HepG2 (cell line): ENCODE data around the gene GPR176. TPM values are rescaled to one million over a fixed set of nuclear protein-coding genes. Genes with fewer than 3 reads are reported as not detected.
"Not testable (repeated sequence)": the region's sequence is repeated elsewhere in the genome, so short reads cannot be mapped to it uniquely, and the experiment has no call there.

Experiments
- ATAC-seq: fragments of 200-7000 bp; cut with Tn5 transposase; 3 replicates; pipeline ENCODE4 v1.9.1; 2020; ENCODE audit warnings: mild to moderate bottlenecking, moderate library complexity
- BruUV-seq: library from RNA; stranded (reverse); fragments of 400-500 nt; replicated peaks from 2 replicates; lab custom pipeline; 2021; lab: Mats Ljungman, UMichigan
- CTCF ChIA-PET: fragments of 300-600 bp; formaldehyde crosslinking; extraction: SDS; loops from one replicate; lab custom pipeline; 2021; ENCODE audit warnings: low total read pairs, inconsistent platforms, low intra/inter-chr PET ratio; lab: Yijun Ruan, JAX
- POLR2A ChIA-PET: fragments of 350-600 bp; sonication (Branson Sonifier 250); formaldehyde crosslinking; loops from one replicate; lab custom pipeline; 2020; ENCODE audit warnings: antibody characterized with exemption, inconsistent platforms; lab: Yijun Ruan, JAX
- DNase-seq: peaks from one replicate; pipeline ENCODE4 v3.0.0-alpha.2; 2015; ENCODE audit warnings: low spot score
- FAIRE-seq: peaks from 3 replicates; lab custom pipeline; 2011; peaks lifted over from hg19 to GRCh38; lab: Jason Lieb, UNC
- H2AFZ ChIP-seq: one replicate; pipeline ENCODE4 v1.6.1; 2011; ENCODE audit warnings: low read length, inconsistent platforms
- H3K27ac ChIP-seq: fragments of 300-600 bp; 3 replicates; pipeline ENCODE4 v1.8.0; 2011; ENCODE audit warnings: mixed run types, mild to moderate bottlenecking, mixed read lengths, low read length, inconsistent platforms; ENCODE audit not compliant: insufficient read depth; ENCODE audit errors: extremely low read length
- H3K27me3 ChIP-seq, 2 experiments: fragments of 200-600 bp in 1 of 2; 2 replicates in 1 of 2; 3 replicates in 1 of 2; pipeline versions ENCODE4 v1.6.0 to v1.8.0; 2011; ENCODE audit warnings: low read length in 2 of 2, mild to moderate bottlenecking in 2 of 2, moderate library complexity in 2 of 2, inconsistent platforms in 1 of 2; ENCODE audit not compliant: insufficient read depth in 2 of 2, control insufficient read depth in 1 of 2
- H3K36me3 ChIP-seq, 2 experiments: fragments of 200-600 bp in 1 of 2; replicated peaks in 1 of 2; 2 replicates in 1 of 2; 3 replicates in 1 of 2; pipeline versions ENCODE4 v1.5.1 to v1.8.0; 2011; ENCODE audit warnings: low read length in 2 of 2, inconsistent platforms in 1 of 2; ENCODE audit not compliant: insufficient read depth in 2 of 2, control insufficient read depth in 1 of 2
- H3K4me1 ChIP-seq: 2 replicates; pipeline ENCODE4 v1.5.1; 2012; ENCODE audit warnings: low read length, inconsistent platforms; ENCODE audit not compliant: insufficient read depth
- H3K4me2 ChIP-seq: 2 replicates; pipeline ENCODE4 v1.6.0; 2011; ENCODE audit warnings: low read depth, low read length, inconsistent platforms
- H3K4me3 ChIP-seq, 3 experiments: fragments of 200-600 bp in 1 of 3; sonication (generic), shearing (Covaris generic) in 1 of 3; replicated peaks in 1 of 3; 2 replicates each; pipeline ENCODE4 v1.5.1; 2011 to 2016; ENCODE audit warnings: low read length in 3 of 3, inconsistent platforms in 2 of 3, low read depth in 2 of 3, mild to moderate bottlenecking in 2 of 3, control low read depth in 1 of 3, mixed read lengths in 1 of 3; ENCODE audit not compliant: insufficient read depth in 1 of 3
- H3K79me2 ChIP-seq: one replicate; pipeline ENCODE4 v1.6.1; 2011; ENCODE audit warnings: low read length, inconsistent platforms; ENCODE audit not compliant: insufficient read depth
- H3K9ac ChIP-seq: 2 replicates; pipeline ENCODE4 v1.6.0; 2011; ENCODE audit warnings: mild to moderate bottlenecking, low read depth, low read length, inconsistent platforms; ENCODE audit not compliant: insufficient read depth
- H3K9me3 ChIP-seq: 2 replicates; pipeline ENCODE4 v1.5.1; 2012; ENCODE audit warnings: mild to moderate bottlenecking, low read length
- H4K20me1 ChIP-seq: 2 replicates; pipeline ENCODE4 v1.6.0; 2011; ENCODE audit warnings: inconsistent platforms, mild to moderate bottlenecking, low read length, moderate library complexity; ENCODE audit not compliant: insufficient read depth
- EED ChIP-seq: sonication (generic); formaldehyde crosslinking; IDR thresholded peaks from 2 replicates; pipeline ENCODE4 v1.5.0; 2020; ENCODE audit warnings: mild to moderate bottlenecking, missing genetic modification reagents
- NR1H2 ChIP-seq: sonication (generic); formaldehyde crosslinking; IDR thresholded peaks from 2 replicates; pipeline ENCODE4 v1.8.1; 2022; ENCODE audit warnings: low read depth, missing genetic modification reagents, borderline replicate concordance
- RFX3 ChIP-seq: IDR thresholded peaks from 2 replicates; pipeline ENCODE4 v1.6.1; 2016; ENCODE audit warnings: missing biosample characterization, missing genetic modification reagents
- STAT5B ChIP-seq: sonication (generic); formaldehyde crosslinking; IDR thresholded peaks from 2 replicates; pipeline ENCODE4 v1.4.0; 2020; ENCODE audit warnings: missing genetic modification reagents
- ZHX2 ChIP-seq, 2 experiments: sonication (generic) in 1 of 2; formaldehyde crosslinking in 1 of 2; IDR thresholded peaks; 2 replicates each; pipeline versions ENCODE4 v1.6.1 to v1.9.0; 2014 to 2022; ENCODE audit warnings: antibody characterized with exemption in 1 of 2, borderline replicate concordance in 1 of 2, inconsistent platforms in 1 of 2, low read depth in 1 of 2, missing genetic modification reagents in 1 of 2
- ZNF383 ChIP-seq: sonication (generic); formaldehyde crosslinking; IDR thresholded peaks from 2 replicates; pipeline ENCODE4 v1.4.0; 2020; ENCODE audit warnings: missing genetic modification reagents, mild to moderate bottlenecking, borderline replicate concordance
- ZNF570 ChIP-seq: sonication (generic); formaldehyde crosslinking; IDR thresholded peaks from 2 replicates; pipeline ENCODE4 v1.4.0; 2020; ENCODE audit warnings: mild to moderate bottlenecking, missing genetic modification reagents, borderline replicate concordance
- WGBS: methylation state at CpG from one replicate; pipeline ENCODE4 v1.1.6; 2017; ENCODE audit warnings: low lambda C conversion rate; 5-methylcytosine and 5-hydroxymethylcytosine counted together
- in situ Hi-C: cut with HindIII; loops from 2 replicates; pipeline ENCODE4 v1.10.0; 2017; ENCODE audit warnings: low pct_unique_long_range_greater_than_20kb; ENCODE audit not compliant: extremely low pct_ligation_motif_present
- intact Hi-C: fragments of 100-400 bp; cut with micrococcal nuclease; formaldehyde crosslinking; loops from one replicate; pipeline ENCODE4 v1.10.0; 2022; ENCODE audit not compliant: unreplicated experiment
- polyA plus RNA-seq, 8 experiments: library from polyadenylated mRNA; depleted of rRNA in 3 of 8; stranded (reverse) in 7 of 8; unstranded in 1 of 8; fragments of >200 nt; fragmentation: Illumina TruSeq in 4 of 8; extraction: Trizol in 4 of 8; gene quantifications; 2 replicates each; pipeline versions ENCODE4 v1.2.1 to v1.2.3, GENCODE V29; 2011 to 2016; ENCODE audit warnings: low read depth in 4 of 8, missing spikeins in 1 of 8, mixed read lengths in 1 of 8; ENCODE audit not compliant: insufficient read depth in 1 of 8
- total RNA-seq, 5 experiments: library from RNA; depleted of rRNA; stranded (reverse); fragments of >200 nt; fragmentation: Illumina TruSeq; extraction: Trizol; gene quantifications; 2 replicates each; pipeline ENCODE4 v1.2.3, GENCODE V29; 2016; ENCODE audit warnings: low read depth in 1 of 5

GPR176 gene
- total and polyA plus RNA-seq, 2 of the 13 experiments (the other 11 are each of a cell fraction or from before 2014, with no cell fraction given), result 0.11 to 0.20 TPM

DNA sequence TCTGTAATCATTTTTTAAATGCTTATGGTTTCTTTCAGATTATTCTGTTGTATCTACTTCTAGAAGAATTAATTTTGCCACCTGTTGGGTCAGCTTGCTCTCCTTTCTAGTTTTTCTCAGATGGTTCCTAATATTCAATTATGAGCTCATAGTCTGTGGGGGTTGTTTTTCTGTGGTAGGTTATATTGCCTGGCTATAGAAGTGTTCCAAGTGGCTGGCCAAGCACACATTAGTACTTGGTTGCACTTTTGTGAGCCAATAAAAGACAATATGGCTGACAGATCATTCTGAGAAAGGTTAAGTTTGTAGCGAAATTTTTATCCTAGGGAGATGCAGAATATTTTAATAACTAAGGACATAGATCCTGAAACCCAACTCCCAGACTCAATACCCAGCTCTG lies 105.6 kb downstream of the GPR176 start:
- FAIRE-seq (no peak), ATAC-seq (no peak), DNase-seq (no peak)
- Histone ChIP-seq H3K79me2 (no peaks in the 10 kb centered on the region), H3K9me3 (no peaks in the 10 kb centered on the region), H2AFZ (no peak overlapping the region), H3K9ac (no peak overlapping the region), H3K4me1 (no peaks in the 10 kb centered on the region), H3K36me3 (no peaks in the 10 kb centered on the region), H3K27ac (no peak overlapping the region), H3K4me3 (no peak overlapping the region), H3K4me2 (no peak overlapping the region), H4K20me1 (no peaks in the 10 kb centered on the region), H3K27me3 (0 out of 5 replicates have a peak, but pooled peaks cover 0 to 4% of the 10 kb centered on the region in 2 experiments)
- CTCF ChIA-PET, result no interaction called here
- no TSS peak for BruUV-seq
- TF ChIP-seq EED (CRISPR knock-in tag) (no peak), ZNF570 (CRISPR knock-in tag) (no peak), NR1H2 (CRISPR knock-in tag) (no peak), STAT5B (no peak), RFX3 (no peak), ZHX2 (IDR thresholded peaks at IDR 0.05; ENCODE audit: low read depth) (no peak), ZHX2 (CRISPR knock-in tag; IDR thresholded peaks at IDR 0.05; ENCODE audit: borderline replicate concordance) (no peak), ZNF383 (CRISPR knock-in tag) (no peak)
- intact Hi-C loops, result no loop called here
- in situ Hi-C loops, result no loop called here
- POLR2A ChIA-PET, result no interaction called here
- WGBS, result 0% methylated on average over 1 of the region's 1 CpG

DNA sequence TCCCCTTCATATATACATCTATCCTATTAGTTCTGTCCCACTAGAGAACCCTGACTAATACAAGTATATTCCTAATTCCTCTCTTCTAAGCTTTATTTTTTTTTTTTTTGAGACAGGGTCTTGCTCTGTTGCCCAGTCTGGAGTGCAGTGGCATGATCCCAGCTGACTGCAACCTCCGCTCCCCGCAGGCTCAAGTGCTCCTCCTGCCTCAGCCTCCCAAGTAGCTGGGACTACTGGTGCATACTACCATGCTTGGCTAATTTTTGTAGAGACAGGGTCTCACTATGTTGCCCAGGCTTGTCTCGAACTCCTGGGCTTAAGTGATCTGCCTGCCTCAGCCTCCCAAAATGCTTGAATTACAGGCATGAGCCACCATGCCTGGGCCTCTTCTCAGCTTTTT lies 107.4 kb downstream of the GPR176 start:
- in situ Hi-C loops, H3K36me3 ChIP-seq, H2AFZ ChIP-seq, H3K9me3 ChIP-seq, H3K4me2 ChIP-seq, H3K4me3 ChIP-seq, FAIRE-seq, BruUV-seq, POLR2A ChIA-PET, CTCF ChIA-PET, H3K9ac ChIP-seq, intact Hi-C loops, H3K4me1 ChIP-seq, H4K20me1 ChIP-seq, DNase-seq, H3K27ac ChIP-seq, ATAC-seq, H3K79me2 ChIP-seq, H3K27me3 ChIP-seq: not testable (repeated sequence)
- WGBS, result 71% methylated on average over 3 of the region's 3 CpGs
